WTC11 (cell line): Measurements from ENCODE around the gene PLEKHA5.

Experiments
- ATF3 ChIP-seq: sonication (generic); formaldehyde crosslinking; conservative IDR thresholded peaks from 2 replicates; pipeline ENCODE4 v1.8.1; 2022; ENCODE audit warnings: mild to moderate bottlenecking, missing genetic modification reagents
- CTCF ChIP-seq: fragments of 200-600 bp; IDR thresholded peaks from 2 replicates; pipeline ENCODE4 v1.8.0; 2022; ENCODE audit warnings: antibody characterized with exemption
- E2F4 ChIP-seq: sonication (generic); formaldehyde crosslinking; IDR thresholded peaks from 2 replicates; pipeline ENCODE4 v1.8.1; 2022; ENCODE audit warnings: low read depth, mild to moderate bottlenecking, moderate library complexity, missing genetic modification reagents, borderline replicate concordance
- GTF2I ChIP-seq: fragments of 250-450 bp; sonication (Bioruptor Pico); conservative IDR thresholded peaks from 2 replicates; pipeline ENCODE4 v1.4.0; 2021; ENCODE audit warnings: mild to moderate bottlenecking
- JUN ChIP-seq: sonication (generic); formaldehyde crosslinking; IDR thresholded peaks from 2 replicates; pipeline ENCODE4 v1.8.0; 2023; ENCODE audit warnings: mild to moderate bottlenecking, missing genetic modification reagents
- MAX ChIP-seq: sonication (generic); formaldehyde crosslinking; IDR thresholded peaks from 2 replicates; pipeline ENCODE4 v1.8.0; 2022; ENCODE audit warnings: mild to moderate bottlenecking, missing genetic modification reagents
- PRDM15 ChIP-seq: sonication (generic); formaldehyde crosslinking; IDR thresholded peaks from 2 replicates; pipeline ENCODE4 v1.8.0; 2022; ENCODE audit warnings: missing genetic modification reagents
- SP1 ChIP-seq: sonication (generic); formaldehyde crosslinking; conservative IDR thresholded peaks from 2 replicates; pipeline ENCODE4 v1.8.1; 2022; ENCODE audit warnings: missing genetic modification reagents
- USF2 ChIP-seq: sonication (generic); formaldehyde crosslinking; IDR thresholded peaks from 2 replicates; pipeline ENCODE4 v1.8.1; 2023; ENCODE audit warnings: mild to moderate bottlenecking, missing genetic modification reagents, moderate library complexity
- ZNF121 ChIP-seq: sonication (generic); formaldehyde crosslinking; IDR thresholded peaks from 2 replicates; pipeline ENCODE4 v1.8.0; 2023; ENCODE audit warnings: missing genetic modification reagents

- TF ChIP-seq CTCF = no peak
- no peak for TF ChIP-seq MAX
- TF ChIP-seq PRDM15 (CRISPR knock-in tag) = no peak
- TF ChIP-seq ATF3 (CRISPR knock-in tag) = no peak
- no peak for TF ChIP-seq JUN (CRISPR knock-in tag)
- no peak for TF ChIP-seq E2F4
- no peak for TF ChIP-seq USF2 (CRISPR knock-in tag)
- no peak for TF ChIP-seq SP1 (CRISPR knock-in tag)
- TF ChIP-seq ZNF121 = no peak
- TF ChIP-seq GTF2I (CRISPR knock-in tag) = no peak
Observed at GRCh38 chr12:19245666-19246065, 116.1 kb downstream of the PLEKHA5 start.
